ENCODE results near the gene PRCP. TPM values are rescaled to one million over a fixed set of nuclear protein-coding genes. Genes with fewer than 3 reads are reported as not detected.

Gene PRCP
- total RNA-seq, 2 donors from 2014 or later, result 76.8 to 107 TPM

DNA sequence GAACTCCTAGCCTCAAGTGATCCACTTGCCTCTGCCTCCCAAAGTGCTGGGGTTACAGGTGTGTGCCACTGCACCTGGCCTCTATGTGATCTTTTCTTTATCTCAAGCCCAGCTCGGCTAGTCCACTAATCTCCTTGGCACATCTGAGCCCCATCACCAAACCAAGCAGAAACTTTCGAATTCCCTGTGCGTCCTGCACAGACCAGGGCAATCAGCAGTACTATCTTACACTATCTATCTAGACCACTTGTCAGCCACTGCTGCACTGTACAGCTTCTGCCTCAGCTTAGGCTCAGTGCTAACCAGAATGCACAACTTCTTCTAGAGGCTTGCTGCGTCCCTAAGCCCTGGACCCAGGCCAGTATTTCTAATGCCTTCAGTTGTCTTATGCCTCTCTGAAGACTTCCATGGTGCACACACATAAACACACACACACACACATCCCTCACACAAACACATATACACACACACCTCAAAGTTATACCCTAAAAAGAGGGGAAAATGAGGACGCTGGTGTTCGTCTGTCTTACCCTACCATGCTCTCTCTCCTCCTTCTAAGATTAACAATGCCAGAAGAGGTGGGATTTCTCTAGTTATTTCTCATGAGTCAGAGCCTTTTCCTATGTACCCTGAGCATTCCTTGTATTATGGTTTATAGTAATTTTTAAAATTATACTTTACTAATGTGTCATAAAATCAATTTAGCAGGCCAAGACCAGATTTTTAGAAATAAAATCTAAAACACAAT, 107.2 kb downstream of the PRCP start:
- Mint-ChIP-seq H3K27ac (no peak overlapping the region), H3K4me1 (peaks cover 43% of the 10 kb centered on the region), H3K9me3 (no peaks in the 10 kb centered on the region), H3K36me3 (ENCODE audit: low read depth) (no peaks in the 10 kb centered on the region), H3K4me3 (no peak overlapping the region), H3K27me3 (ENCODE audit: insufficient read depth) (peaks cover 13% of the 10 kb centered on the region)
- Histone ChIP-seq H3K9me3 (ENCODE audit: control insufficient read depth, low read length) (no peaks in the 10 kb centered on the region), H3K4me1 (ENCODE audit: control insufficient read depth, insufficient read depth, low read length) (peaks cover 27% of the 10 kb centered on the region), H3K36me3 (ENCODE audit: control insufficient read depth, insufficient read depth, low read length) (no peaks in the 10 kb centered on the region), H3K27me3 (ENCODE audit: control insufficient read depth, insufficient read depth, low read length, poor library complexity, severe bottlenecking) (peaks cover 5% of the 10 kb centered on the region), H3K9ac (ENCODE audit: extremely low read depth, low read length, poor library complexity, severe bottlenecking) (no peak overlapping the region), H3K27ac (ENCODE audit: low read depth, low read length) (no peak overlapping the region), H3K4me3 (ENCODE audit: low read length) (no peak overlapping the region)
- 92 to 96% methylated on average over 2 to 5 of the region's 6 CpGs for WGBS, 2 experiments (ENCODE audit: insufficient coverage in 1 of 2, insufficient read length in 1 of 2)
- DNase-seq, result no peak
- TF ChIP-seq, protein P1, sequence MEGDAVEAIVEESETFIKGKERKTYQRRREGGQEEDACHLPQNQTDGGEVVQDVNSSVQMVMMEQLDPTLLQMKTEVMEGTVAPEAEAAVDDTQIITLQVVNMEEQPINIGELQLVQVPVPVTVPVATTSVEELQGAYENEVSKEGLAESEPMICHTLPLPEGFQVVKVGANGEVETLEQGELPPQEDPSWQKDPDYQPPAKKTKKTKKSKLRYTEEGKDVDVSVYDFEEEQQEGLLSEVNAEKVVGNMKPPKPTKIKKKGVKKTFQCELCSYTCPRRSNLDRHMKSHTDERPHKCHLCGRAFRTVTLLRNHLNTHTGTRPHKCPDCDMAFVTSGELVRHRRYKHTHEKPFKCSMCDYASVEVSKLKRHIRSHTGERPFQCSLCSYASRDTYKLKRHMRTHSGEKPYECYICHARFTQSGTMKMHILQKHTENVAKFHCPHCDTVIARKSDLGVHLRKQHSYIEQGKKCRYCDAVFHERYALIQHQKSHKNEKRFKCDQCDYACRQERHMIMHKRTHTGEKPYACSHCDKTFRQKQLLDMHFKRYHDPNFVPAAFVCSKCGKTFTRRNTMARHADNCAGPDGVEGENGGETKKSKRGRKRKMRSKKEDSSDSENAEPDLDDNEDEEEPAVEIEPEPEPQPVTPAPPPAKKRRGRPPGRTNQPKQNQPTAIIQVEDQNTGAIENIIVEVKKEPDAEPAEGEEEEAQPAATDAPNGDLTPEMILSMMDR (conservative IDR thresholded peaks at IDR 0.05), result no peak

DNA sequence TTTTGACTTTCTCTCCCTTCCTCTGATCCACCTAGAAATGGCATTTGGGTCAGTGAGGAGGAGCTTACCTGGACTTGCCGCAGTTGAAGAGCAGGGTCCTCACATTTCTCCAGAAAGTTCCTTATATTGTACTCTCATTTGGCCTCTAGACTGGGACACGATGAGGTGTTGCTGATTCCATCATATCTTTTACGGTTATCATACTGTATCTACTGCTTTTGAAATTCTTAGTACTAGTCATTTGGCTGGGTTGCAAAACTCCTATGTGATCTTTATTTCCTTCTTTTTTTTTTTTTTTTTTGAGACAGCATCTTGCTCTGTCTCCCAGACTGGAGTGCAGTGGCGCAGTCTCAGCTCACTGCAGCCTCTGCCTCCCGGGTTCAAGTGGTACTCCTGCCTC, 107.9 kb downstream of the PRCP start:
- H3K9me3 ChIP-seq (ENCODE audit: control insufficient read depth, low read length), result no peaks in the 10 kb centered on the region
- H3K4me3 ChIP-seq (ENCODE audit: low read length), result peak overlapping the region; percentile 1
- no peaks in the 10 kb centered on the region for H3K36me3 ChIP-seq (ENCODE audit: control insufficient read depth, insufficient read depth, low read length)
- H3K36me3 Mint-ChIP-seq (ENCODE audit: low read depth), result no peaks in the 10 kb centered on the region
- peaks cover 6% of the 10 kb centered on the region for H3K27me3 Mint-ChIP-seq (ENCODE audit: insufficient read depth)
- H3K9me3 Mint-ChIP-seq, result no peaks in the 10 kb centered on the region
- no peak overlapping the region for H3K9ac ChIP-seq (ENCODE audit: extremely low read depth, low read length, poor library complexity, severe bottlenecking)
- no peak overlapping the region for H3K27ac Mint-ChIP-seq
- peaks cover 29% of the 10 kb centered on the region for H3K4me1 ChIP-seq (ENCODE audit: control insufficient read depth, insufficient read depth, low read length)
- no peak overlapping the region for H3K4me3 Mint-ChIP-seq
- TF ChIP-seq, protein P1 (conservative IDR thresholded peaks at IDR 0.05), result no peak
- 95 to 100% methylated on average over 2 to 5 of the region's 5 CpGs for WGBS, 2 experiments (ENCODE audit: insufficient coverage in 1 of 2, insufficient read length in 1 of 2)
- H3K4me1 Mint-ChIP-seq, result peaks cover 45% of the 10 kb centered on the region
- no peak for DNase-seq
- no peaks in the 10 kb centered on the region for H3K27me3 ChIP-seq (ENCODE audit: control insufficient read depth, insufficient read depth, low read length, poor library complexity, severe bottlenecking)
- no peak overlapping the region for H3K27ac ChIP-seq (ENCODE audit: low read depth, low read length)

DNA sequence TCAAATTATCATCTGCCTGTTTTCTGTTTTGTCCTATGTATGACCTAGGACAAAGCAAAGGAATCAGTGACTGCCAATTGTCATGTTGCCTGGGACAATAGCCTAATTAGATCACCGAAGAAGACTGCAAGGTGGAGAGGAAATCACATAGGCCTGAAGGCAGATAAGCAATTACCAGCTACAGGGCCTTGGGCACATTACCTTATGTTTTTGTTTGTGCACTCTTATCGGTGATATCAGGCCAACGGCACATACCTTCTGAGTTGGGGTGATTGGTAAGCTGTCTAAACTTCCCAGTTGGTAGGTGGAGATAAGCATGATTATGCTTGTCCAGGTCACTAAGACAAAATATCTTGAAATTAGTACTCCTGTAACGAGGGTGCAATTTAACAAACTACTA, 108.5 kb downstream of the PRCP start:
- no peak overlapping the region for H3K27ac Mint-ChIP-seq
- Histone ChIP-seq H3K4me1 (ENCODE audit: control insufficient read depth, insufficient read depth, low read length) (peaks cover 27% of the 10 kb centered on the region), H3K27ac (ENCODE audit: low read depth, low read length) (no peak overlapping the region), H3K9ac (ENCODE audit: extremely low read depth, low read length, poor library complexity, severe bottlenecking) (no peak overlapping the region), H3K4me3 (ENCODE audit: low read length) (peak overlapping the region; percentile 1), H3K9me3 (ENCODE audit: control insufficient read depth, low read length) (no peaks in the 10 kb centered on the region), H3K36me3 (ENCODE audit: control insufficient read depth, insufficient read depth, low read length) (no peaks in the 10 kb centered on the region), H3K27me3 (ENCODE audit: control insufficient read depth, insufficient read depth, low read length, poor library complexity, severe bottlenecking) (no peaks in the 10 kb centered on the region)
- WGBS, 2 experiments (ENCODE audit: insufficient coverage in 1 of 2, insufficient read length in 1 of 2), result 83 to 100% methylated on average over 3 to 4 of the region's 4 CpGs
- H3K4me3 Mint-ChIP-seq, result no peak overlapping the region
- H3K9me3 Mint-ChIP-seq, result no peaks in the 10 kb centered on the region
- TF ChIP-seq, protein P1 (conservative IDR thresholded peaks at IDR 0.05), result no peak
- peaks cover 45% of the 10 kb centered on the region for H3K4me1 Mint-ChIP-seq
- DNase-seq, result no peak
- no peaks in the 10 kb centered on the region for H3K36me3 Mint-ChIP-seq (ENCODE audit: low read depth)
- peaks cover under 1% of the 10 kb centered on the region for H3K27me3 Mint-ChIP-seq (ENCODE audit: insufficient read depth)

Measured in endodermal cell (in vitro differentiated cells).